Caco-2 (cell line): ENCODE results near the gene KCNIP4. TPM values are rescaled to one million over a fixed set of nuclear protein-coding genes. Genes with fewer than 3 reads are reported as not detected.

Source experiments
- BruUV-seq: library from RNA; stranded (reverse); fragments of 400-500 nt; replicated peaks from 2 replicates; lab custom pipeline; 2021; lab: Mats Ljungman, UMichigan
- CTCF ChIA-PET: fragments of 300-600 bp; sonication (Branson Sonifier 250); formaldehyde crosslinking; loops from one replicate; lab custom pipeline; 2022; ENCODE audit warnings: antibody characterized with exemption; lab: Charles Lee
- POLR2A ChIA-PET: fragments of 300-600 bp; sonication (Branson Sonifier 250); formaldehyde crosslinking; loops from one replicate; lab custom pipeline; 2022; ENCODE audit warnings: antibody characterized with exemption; lab: Charles Lee
- DNase-seq, 2 experiments: peaks; one replicate each; pipeline versions ENCODE4 v3.0.0 to v3.0.0-alpha.2; 2020 to 2022
- H3K27me3 ChIP-seq: replicated peaks from 2 replicates; pipeline ENCODE4 v1.6.0; 2011; ENCODE audit warnings: low read length; ENCODE audit not compliant: control insufficient read depth, insufficient read depth
- H3K36me3 ChIP-seq: 2 replicates; pipeline ENCODE4 v1.5.1; 2011; ENCODE audit warnings: low read length; ENCODE audit not compliant: control insufficient read depth, insufficient read depth
- H3K4me1 ChIP-seq: fragments of 250-450 bp; sonication (Bioruptor Pico); 2 replicates; pipeline ENCODE4 v1.5.1; 2020; ENCODE audit warnings: mild to moderate bottlenecking
- H3K4me3 ChIP-seq: 2 replicates; pipeline ENCODE4 v1.5.1; 2011; ENCODE audit warnings: low read depth, mild to moderate bottlenecking, control low read depth, low read length
- H3K9me3 ChIP-seq: fragments of 250-450 bp; sonication (Bioruptor Pico); 2 replicates; pipeline ENCODE4 v1.5.1; 2020; ENCODE audit warnings: mild to moderate bottlenecking, moderate library complexity
- H3K27ac Mint-ChIP-seq: one replicate; pipeline ENCODE4 v1.8.0; 2022; ENCODE audit warnings: mixed read lengths; ENCODE audit not compliant: unreplicated experiment
- H3K27me3 Mint-ChIP-seq: one replicate; pipeline ENCODE4 v1.8.0; 2022; ENCODE audit warnings: mixed read lengths; ENCODE audit not compliant: insufficient read depth, unreplicated experiment
- H3K36me3 Mint-ChIP-seq: one replicate; pipeline ENCODE4 v1.8.0; 2022; ENCODE audit warnings: mild to moderate bottlenecking, mixed read lengths; ENCODE audit not compliant: insufficient read depth, unreplicated experiment
- H3K4me1 Mint-ChIP-seq: one replicate; pipeline ENCODE4 v1.8.0; 2022; ENCODE audit warnings: low read depth, mixed read lengths; ENCODE audit not compliant: unreplicated experiment
- H3K4me3 Mint-ChIP-seq: one replicate; pipeline ENCODE4 v1.8.0; 2022; ENCODE audit warnings: mild to moderate bottlenecking, moderate library complexity, mixed read lengths; ENCODE audit not compliant: unreplicated experiment
- H3K9me3 Mint-ChIP-seq: one replicate; pipeline ENCODE4 v1.8.0; 2022; ENCODE audit warnings: mixed read lengths; ENCODE audit not compliant: unreplicated experiment
- intact Hi-C: fragments of 100-400 bp; cut with micrococcal nuclease; formaldehyde crosslinking; loops from one replicate; pipeline ENCODE4 v1.10.0; 2022; ENCODE audit not compliant: unreplicated experiment
- total RNA-seq: library from RNA; stranded (reverse); gene quantifications from 2 replicates; pipeline ENCODE4 v1.2.3, GENCODE V29; 2022
- TF ChIP-seq, protein P1 (sequence below), 2 experiments: fragments of 200-600 bp in 1 of 2; IDR thresholded peaks; 1 replicate in 1 of 2; 2 replicates in 1 of 2; pipeline versions ENCODE4 v1.5.1 to v1.8.0; 2011 to 2022; ENCODE audit warnings: antibody characterized with exemption in 1 of 2, control low read depth in 1 of 2, inconsistent platforms in 1 of 2, low read depth in 1 of 2, low read length in 1 of 2, mild to moderate bottlenecking in 1 of 2, moderate library complexity in 1 of 2; ENCODE audit not compliant: insufficient read depth in 1 of 2, severe bottlenecking in 1 of 2, unreplicated experiment in 1 of 2

KCNIP4 gene
- total RNA-seq, 1 experiment from 2014 or later = not detected

- Histone ChIP-seq H3K36me3 (no peaks in the 10 kb centered on the region), H3K4me1 (no peaks in the 10 kb centered on the region), H3K9me3 (no peaks in the 10 kb centered on the region), H3K4me3 (no peak overlapping the region), H3K27me3 (no peaks in the 10 kb centered on the region)
- peaks cover 5% of the 10 kb centered on the region for H3K27me3 Mint-ChIP-seq
- TF ChIP-seq, protein P1, sequence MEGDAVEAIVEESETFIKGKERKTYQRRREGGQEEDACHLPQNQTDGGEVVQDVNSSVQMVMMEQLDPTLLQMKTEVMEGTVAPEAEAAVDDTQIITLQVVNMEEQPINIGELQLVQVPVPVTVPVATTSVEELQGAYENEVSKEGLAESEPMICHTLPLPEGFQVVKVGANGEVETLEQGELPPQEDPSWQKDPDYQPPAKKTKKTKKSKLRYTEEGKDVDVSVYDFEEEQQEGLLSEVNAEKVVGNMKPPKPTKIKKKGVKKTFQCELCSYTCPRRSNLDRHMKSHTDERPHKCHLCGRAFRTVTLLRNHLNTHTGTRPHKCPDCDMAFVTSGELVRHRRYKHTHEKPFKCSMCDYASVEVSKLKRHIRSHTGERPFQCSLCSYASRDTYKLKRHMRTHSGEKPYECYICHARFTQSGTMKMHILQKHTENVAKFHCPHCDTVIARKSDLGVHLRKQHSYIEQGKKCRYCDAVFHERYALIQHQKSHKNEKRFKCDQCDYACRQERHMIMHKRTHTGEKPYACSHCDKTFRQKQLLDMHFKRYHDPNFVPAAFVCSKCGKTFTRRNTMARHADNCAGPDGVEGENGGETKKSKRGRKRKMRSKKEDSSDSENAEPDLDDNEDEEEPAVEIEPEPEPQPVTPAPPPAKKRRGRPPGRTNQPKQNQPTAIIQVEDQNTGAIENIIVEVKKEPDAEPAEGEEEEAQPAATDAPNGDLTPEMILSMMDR (IDR thresholded peaks at IDR 0.05; ENCODE audit: insufficient read depth in 1 of 2, low read depth in 1 of 2, low read length in 1 of 2, severe bottlenecking in 1 of 2, unreplicated experiment in 1 of 2) = no peak
- DNase-seq = no peak
- POLR2A ChIA-PET = no interaction called here
- H3K27ac Mint-ChIP-seq = no peak overlapping the region
- no peaks in the 10 kb centered on the region for H3K4me1 Mint-ChIP-seq
- no TSS peak for BruUV-seq
- intact Hi-C loops = no loop called here
- CTCF ChIA-PET = no interaction called here
- H3K36me3 Mint-ChIP-seq = no peaks in the 10 kb centered on the region
- no peaks in the 10 kb centered on the region for H3K9me3 Mint-ChIP-seq
- H3K4me3 Mint-ChIP-seq = no peak overlapping the region
Measured at GRCh38 chr4:21592970-21593670, 355.5 kb downstream of the KCNIP4 start.

DNA sequence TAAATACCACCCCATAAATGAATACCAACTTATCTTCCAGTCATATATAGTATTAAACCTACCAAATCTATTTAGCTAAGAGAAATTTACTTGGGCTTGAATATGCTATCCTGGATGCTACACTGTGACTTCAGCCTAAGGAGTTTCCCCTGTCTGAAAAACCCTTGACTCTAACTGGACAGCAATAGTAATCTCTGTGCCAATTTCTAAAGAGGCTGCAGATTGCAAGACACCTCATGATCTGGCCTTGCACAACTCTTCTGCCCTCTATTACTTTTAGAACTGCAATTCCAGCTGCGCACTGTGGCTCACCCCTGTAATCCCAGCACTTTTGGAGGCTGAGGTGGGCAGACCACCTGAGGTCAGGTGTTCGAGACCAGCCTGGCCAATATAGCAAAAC is 371.5 kb downstream of the KCNIP4 start:
- no peak overlapping the region for H3K27ac Mint-ChIP-seq
- H3K9me3 Mint-ChIP-seq = no peaks in the 10 kb centered on the region
- H3K9me3 ChIP-seq = no peaks in the 10 kb centered on the region
- intact Hi-C loops = no loop called here
- H3K4me3 Mint-ChIP-seq = no peak overlapping the region
- no peaks in the 10 kb centered on the region for H3K36me3 Mint-ChIP-seq
- TF ChIP-seq, protein P1 (IDR thresholded peaks at IDR 0.05; ENCODE audit: insufficient read depth in 1 of 2, low read depth in 1 of 2, low read length in 1 of 2, severe bottlenecking in 1 of 2, unreplicated experiment in 1 of 2) = no peak
- H3K4me1 Mint-ChIP-seq = no peaks in the 10 kb centered on the region
- H3K27me3 Mint-ChIP-seq = no peaks in the 10 kb centered on the region
- H3K27me3 ChIP-seq = no peaks in the 10 kb centered on the region
- CTCF ChIA-PET = no interaction called here
- H3K4me3 ChIP-seq = no peak overlapping the region
- POLR2A ChIA-PET = no interaction called here
- H3K36me3 ChIP-seq = no peaks in the 10 kb centered on the region
- no peak for DNase-seq
- no peaks in the 10 kb centered on the region for H3K4me1 ChIP-seq
- BruUV-seq = no TSS peak

DNA sequence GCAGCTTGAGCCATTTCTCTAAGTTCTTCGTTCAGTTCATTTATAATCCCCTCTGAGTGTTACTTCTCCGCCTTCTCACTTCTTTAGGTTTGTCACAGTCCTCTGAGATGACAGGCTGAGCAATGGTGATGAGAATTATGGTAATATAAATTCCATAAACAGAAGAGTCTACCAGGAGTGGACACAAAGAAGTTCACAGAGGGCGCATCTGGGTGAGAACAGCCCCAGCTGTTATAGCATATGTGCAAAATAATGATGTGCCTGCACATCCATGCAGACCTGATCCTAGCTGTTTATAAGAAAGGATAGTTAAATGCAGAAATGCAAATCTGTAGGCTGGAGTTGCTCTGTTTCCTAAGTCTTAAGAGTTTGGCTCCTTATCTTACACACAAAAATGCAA is 377.5 kb downstream of the KCNIP4 start:
- Histone ChIP-seq H3K9me3 (no peaks in the 10 kb centered on the region), H3K4me1 (no peaks in the 10 kb centered on the region), H3K27me3 (no peaks in the 10 kb centered on the region), H3K36me3 (no peaks in the 10 kb centered on the region), H3K4me3 (no peak overlapping the region)
- no peak for DNase-seq
- TF ChIP-seq, protein P1 (IDR thresholded peaks at IDR 0.05; ENCODE audit: insufficient read depth in 1 of 2, low read depth in 1 of 2, low read length in 1 of 2, severe bottlenecking in 1 of 2, unreplicated experiment in 1 of 2) = no peak
- H3K27me3 Mint-ChIP-seq = no peaks in the 10 kb centered on the region
- H3K4me1 Mint-ChIP-seq = no peaks in the 10 kb centered on the region
- intact Hi-C loops = no loop called here
- ChIA-PET CTCF (no interaction called here), POLR2A (no interaction called here)
- H3K36me3 Mint-ChIP-seq = no peaks in the 10 kb centered on the region
- BruUV-seq = no TSS peak
- H3K27ac Mint-ChIP-seq = no peak overlapping the region
- no peak overlapping the region for H3K4me3 Mint-ChIP-seq
- H3K9me3 Mint-ChIP-seq = no peaks in the 10 kb centered on the region
